KOPT-K1 (cell line): ENCODE measurements around the gene VAMP2.

Source experiments
- H3K27ac ChIP-seq: fragments of 200-600 bp; sonication (generic); 2 replicates; pipeline ENCODE4 v1.5.1; 2016; ENCODE audit warnings: antibody characterized with exemption, mild to moderate bottlenecking, low read depth, low read length; ENCODE audit not compliant: poor library complexity, severe bottlenecking
- H3K36me3 ChIP-seq: fragments of 200-600 bp; sonication (generic); 2 replicates; pipeline ENCODE4 v1.5.1; 2017; ENCODE audit warnings: antibody characterized with exemption, mild to moderate bottlenecking, low read length, moderate library complexity; ENCODE audit not compliant: insufficient read depth
- H3K9me3 ChIP-seq: fragments of 200-600 bp; sonication (generic); 2 replicates; pipeline ENCODE4 v1.5.1; 2017; ENCODE audit warnings: antibody characterized with exemption, low read length, mild to moderate bottlenecking; ENCODE audit not compliant: insufficient read depth, poor library complexity, severe bottlenecking

VAMP2 gene

DNA sequence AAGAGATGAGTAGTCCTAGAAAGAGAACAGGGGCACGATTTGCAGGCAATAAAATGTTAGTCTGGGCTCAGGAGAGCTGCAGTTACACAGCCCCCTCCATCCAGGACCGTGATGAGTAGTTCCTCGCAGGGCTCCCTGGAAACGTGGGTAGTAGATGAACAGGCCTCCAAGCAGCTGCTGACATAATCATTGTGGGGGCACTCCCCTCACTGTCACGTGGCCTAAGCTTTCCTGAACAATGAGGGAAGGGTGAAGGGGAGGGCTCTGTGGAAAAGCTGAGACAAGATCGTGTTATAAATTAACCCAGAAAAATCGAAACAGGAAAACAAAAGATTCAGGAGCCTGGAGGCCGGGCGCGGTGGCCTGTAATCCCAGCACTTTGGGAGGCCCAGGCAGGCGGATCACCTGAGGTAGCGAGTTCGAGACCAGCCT is 9.2 kb downstream of the VAMP2 start:
- Histone ChIP-seq H3K27ac (no peak overlapping the region), H3K36me3 (peaks cover 21% of the 10 kb centered on the region), H3K9me3 (no peaks in the 10 kb centered on the region)

DNA sequence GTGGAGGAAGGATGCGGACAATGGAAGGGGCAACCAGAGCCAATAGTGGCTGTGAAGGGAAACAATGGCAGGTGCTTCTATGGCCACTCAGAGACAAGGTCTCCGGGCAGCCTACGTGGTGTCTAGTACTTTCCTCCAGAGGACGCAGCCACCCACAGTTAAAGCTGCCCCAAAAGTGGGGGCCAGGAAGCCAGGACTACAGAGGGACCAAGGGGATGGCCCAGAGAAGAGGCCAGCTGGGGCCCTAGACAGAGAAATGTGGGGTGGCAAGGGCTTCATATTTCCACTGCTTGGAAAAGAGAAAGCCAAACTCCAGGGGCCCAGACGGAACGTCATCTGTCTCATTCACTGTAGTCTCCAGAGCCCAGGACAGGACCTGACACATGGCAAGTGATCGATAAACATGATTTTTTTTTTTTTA is 9.7 kb downstream of the VAMP2 start:
- Histone ChIP-seq H3K9me3 (no peaks in the 10 kb centered on the region), H3K36me3 (peaks cover 22% of the 10 kb centered on the region), H3K27ac (peak overlapping the region; percentile 71)

DNA sequence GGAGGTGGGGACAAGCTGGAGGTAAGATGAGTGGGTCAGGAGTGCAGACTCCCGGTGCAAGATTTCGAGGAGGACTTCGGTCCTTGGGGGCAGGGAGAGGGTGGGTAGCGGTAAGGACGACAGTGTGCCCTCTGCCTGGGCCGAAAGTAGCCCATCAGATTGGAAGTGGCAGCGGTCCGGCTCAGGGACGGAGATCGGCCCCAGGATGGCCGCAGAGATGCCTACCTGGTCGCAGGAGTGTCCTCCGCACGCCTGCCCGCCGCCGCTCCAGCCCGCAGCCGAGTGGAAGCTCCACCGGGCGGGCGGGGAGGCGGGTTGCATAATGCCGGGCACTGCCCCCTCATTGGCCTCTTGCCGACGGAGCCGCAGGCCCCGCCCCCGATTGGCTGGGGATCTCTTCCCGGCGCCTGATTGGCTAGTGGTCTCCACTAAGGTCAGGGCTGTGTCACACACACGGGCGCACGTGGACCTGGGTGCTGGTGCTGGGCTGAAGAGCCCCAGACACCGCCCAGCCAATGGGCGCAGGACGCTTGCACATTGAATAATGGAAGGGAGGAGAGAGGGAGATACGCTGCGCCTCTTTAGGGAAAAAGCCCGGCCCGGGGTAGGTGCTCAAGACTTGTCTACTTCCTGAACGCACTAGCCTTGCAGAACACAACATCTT is 10.5 kb downstream of the VAMP2 start, which contains the start of gene PER1:
TSS of gene PER1 (minus strand) at position 293 of the 664 bp plus-strand sequence. CDS start 1,698 bp downstream, outside the sequence.
- H3K27ac ChIP-seq, result peak within 1 kb of the TSS; percentile 71
- H3K9me3 ChIP-seq, result no peaks in the 10 kb centered on the region
- peaks cover 28% of the 10 kb centered on the region for H3K36me3 ChIP-seq

DNA sequence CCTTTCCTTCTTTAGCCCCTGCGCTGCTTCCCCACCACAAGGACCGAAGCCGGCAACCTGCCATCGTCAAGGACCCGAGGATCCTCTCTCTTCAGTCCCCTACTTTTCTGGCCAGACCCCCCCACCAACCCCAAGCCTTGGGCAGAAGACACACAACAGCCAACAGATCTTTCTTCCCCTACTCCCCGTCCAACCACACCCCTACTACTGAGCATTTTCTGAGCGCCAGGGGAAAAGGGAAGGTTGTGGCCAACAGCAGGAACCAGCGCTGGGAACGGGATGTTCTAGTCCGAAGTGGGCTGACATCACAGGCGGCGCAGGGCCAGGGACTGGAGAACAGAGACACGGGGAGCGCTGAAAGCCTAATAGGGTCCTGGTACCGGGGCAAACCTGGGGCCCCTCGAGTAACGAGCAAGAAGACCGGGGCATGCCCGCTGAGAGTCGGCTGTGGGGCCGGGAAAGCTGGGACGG is 11.1 kb downstream of the VAMP2 start:
- H3K27ac ChIP-seq, result peak overlapping the region; percentile 71
- H3K36me3 ChIP-seq, result peaks cover 33% of the 10 kb centered on the region
- no peaks in the 10 kb centered on the region for H3K9me3 ChIP-seq

DNA sequence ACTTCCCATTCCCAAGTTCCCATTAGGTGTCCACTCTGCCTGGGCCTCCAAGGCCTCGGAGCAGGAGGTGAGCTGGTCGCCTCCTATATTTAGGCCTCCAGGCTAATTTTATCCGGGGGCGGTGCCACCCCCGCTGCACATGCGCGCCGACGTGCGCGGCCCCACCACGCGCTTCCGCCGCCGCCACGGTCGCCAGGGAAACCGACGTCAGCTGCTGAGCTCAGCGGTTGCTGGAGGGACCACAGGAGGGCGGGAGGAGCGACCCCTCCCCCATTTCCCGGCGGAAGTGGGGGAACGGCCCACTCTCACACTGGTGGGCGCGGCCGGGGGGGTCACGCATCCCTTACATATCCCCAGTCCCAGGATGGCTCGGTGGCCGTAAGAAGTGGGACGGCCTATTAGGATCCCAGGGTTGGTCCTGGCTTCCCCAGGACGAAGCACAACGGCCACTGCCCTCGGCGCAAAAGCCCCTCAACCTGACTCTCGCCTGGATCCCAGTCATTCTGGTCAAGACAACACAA is 11.6 kb downstream of the VAMP2 start:
- Histone ChIP-seq H3K27ac (peak overlapping the region; percentile 71), H3K36me3 (peaks cover 38% of the 10 kb centered on the region), H3K9me3 (no peaks in the 10 kb centered on the region)

DNA sequence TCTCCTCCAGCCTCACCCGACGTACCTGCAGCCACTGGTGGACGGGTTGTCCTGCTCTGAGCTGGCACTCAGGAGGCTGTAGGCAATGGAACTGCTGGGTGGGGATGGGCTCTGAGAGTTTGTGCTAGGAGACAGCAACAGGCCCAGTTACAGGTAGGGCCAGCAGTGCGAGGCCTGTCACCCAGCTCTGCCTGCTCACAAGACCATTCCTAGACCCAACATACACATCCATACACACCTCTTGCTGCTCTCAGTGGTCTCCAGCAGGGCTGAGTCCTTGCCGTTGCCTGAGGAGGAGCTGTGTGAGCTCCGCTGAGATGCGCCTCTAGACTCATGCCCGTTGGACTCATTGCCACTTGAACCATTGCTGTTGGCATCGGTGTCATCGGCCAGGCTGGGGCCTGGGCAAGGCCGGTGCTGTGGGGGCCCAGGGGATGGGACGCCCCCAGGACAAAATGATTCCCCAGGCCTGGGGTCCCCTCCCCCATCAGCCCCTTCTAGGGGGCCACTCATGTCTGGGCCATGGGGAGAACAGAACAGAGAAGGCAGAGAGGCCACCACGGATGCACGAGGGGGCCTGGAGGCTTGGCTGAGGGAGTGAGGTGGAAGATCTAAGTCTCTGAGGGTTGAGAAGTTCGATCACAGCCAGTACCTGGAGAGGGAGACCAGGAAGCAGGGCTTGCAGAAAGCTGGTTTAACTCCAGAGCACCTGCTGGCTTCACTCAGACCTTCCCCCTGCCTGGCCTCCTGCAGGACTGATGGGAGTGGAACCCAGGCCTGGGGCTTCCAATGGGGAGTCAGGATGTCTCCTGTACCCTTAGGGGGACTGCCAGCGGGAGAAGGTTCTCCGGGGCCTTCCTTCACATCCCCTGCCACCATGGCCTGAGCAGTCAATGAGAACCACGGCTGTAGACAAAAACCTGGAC is 12.3 kb downstream of the VAMP2 start:
- Histone ChIP-seq H3K9me3 (no peaks in the 10 kb centered on the region), H3K27ac (peak overlapping the region; percentile 71), H3K36me3 (peaks cover 46% of the 10 kb centered on the region)

DNA sequence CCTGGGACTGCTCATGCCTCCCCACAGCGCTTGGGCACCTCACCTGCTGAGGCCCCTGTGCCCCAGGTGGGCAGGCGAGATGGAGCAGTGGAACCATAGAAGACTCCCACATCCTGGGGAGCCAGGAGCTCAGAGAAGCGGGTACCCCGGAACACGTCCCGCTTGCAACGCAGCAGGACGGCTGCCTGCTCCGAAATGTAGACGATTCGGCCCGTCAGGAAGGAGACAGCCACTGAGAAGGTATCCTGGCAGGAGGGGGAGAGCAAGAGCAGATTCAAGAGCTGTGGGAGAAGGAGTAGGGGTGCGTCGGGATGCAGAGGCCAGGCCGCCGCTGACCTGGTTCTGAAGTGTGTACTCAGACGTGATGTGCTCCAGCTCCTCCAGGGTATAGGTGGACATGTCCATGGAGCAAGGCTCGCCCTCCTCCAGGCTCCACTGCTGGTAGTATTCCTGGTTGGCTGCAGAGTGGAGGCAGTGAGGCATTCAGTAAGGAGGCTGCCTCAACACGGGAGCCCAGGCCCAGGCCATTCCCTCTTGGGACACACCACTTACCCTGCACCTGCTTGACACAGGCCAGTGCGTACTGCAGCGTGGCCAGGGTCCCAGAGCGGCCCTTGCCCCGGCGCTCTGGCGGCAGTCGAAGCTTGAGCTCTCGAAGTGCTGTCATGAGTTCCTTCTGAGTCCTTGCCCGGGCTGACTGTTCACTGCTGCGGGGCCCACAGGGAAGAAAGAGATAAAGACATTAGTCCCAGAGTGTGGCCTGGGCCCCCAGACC is 13.1 kb downstream of the VAMP2 start:
- Histone ChIP-seq H3K36me3 (peaks cover 54% of the 10 kb centered on the region), H3K27ac (no peak overlapping the region), H3K9me3 (no peaks in the 10 kb centered on the region)

DNA sequence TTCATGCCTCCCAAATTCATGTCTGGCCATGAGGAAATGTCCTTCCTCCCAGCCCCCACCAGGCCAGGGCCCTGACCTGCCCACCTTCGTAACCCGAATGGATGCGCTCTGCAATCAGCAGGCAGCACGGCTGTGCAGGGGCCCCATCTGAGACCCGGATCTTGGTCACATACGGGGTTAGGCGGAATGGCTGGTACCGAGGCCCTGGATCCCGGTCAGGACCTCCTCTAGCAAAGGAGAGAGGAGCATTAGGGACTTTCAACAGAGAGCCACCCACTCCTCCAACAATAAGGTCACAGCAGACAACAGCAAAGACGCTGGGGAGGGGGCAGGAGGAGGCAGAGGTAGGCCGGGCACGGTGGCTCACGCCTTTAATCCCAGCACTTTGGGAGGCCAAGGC is 14.2 kb downstream of the VAMP2 start:
- peaks cover 65% of the 10 kb centered on the region for H3K36me3 ChIP-seq
- no peak overlapping the region for H3K27ac ChIP-seq
- H3K9me3 ChIP-seq, result no peaks in the 10 kb centered on the region

DNA sequence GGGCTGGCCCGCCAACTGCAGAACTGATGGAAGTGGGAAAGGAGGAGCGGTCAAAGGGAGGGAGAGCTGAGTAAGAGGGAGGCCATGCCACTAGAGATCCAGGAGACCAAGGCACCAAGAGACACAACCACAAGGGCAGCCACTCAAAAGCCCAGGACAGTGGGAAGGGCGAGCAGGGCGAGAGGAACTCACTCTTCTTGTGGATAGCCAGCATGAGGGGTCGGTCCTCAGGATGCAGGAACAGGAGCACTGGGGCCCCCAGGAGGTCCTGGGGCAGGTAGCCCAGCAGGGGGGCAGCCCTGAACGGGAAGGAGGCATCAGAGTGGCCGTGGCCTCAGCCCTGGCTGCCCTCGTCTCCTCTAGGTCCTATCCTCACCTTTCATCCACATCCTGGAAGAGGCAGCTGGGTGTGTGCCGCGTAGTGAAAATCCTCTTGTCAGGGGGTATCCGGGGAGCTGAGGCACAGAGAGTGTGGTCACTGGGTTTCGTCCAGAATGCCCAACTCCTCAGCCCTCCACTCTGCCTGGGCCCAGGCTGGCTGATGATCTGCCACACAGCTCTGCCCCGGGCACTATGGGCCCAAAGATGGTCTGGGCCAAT is 14.8 kb downstream of the VAMP2 start:
- H3K36me3 ChIP-seq, result peaks cover 71% of the 10 kb centered on the region
- no peak overlapping the region for H3K27ac ChIP-seq
- no peaks in the 10 kb centered on the region for H3K9me3 ChIP-seq

DNA sequence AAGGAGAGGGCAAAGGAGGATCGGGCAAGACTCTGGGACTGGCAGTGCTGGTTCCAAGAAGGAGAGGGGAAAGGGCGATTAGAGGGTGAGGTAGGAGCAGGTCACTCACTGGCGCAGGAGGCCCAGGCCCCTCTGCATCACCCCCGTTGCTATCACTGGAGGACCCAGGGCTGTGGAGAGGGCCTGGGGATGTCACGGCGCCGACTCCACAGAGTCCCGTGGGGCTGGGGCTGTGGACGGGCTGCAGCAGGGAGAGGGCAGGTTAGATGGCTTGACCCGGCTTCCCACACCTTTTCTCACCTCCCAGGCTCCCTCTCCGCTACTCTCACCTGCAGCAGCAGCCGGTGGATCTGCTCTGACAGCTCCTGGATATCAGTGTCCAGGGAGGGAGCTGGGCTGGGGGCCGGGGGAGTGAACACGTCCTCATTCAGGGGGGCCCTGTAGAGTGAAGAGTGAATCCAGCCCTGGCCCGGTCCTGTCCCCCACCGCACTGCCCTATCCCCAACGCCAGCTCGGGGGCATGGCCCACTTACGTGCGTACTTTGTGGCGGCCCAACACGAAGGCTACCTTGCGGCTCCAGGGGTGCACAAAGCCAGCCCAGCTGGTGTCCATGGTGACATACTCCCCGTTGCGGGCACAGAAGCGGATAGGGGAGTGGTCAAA is 15.5 kb downstream of the VAMP2 start:
- Histone ChIP-seq H3K27ac (no peak overlapping the region), H3K36me3 (peaks cover 77% of the 10 kb centered on the region), H3K9me3 (no peaks in the 10 kb centered on the region)

DNA sequence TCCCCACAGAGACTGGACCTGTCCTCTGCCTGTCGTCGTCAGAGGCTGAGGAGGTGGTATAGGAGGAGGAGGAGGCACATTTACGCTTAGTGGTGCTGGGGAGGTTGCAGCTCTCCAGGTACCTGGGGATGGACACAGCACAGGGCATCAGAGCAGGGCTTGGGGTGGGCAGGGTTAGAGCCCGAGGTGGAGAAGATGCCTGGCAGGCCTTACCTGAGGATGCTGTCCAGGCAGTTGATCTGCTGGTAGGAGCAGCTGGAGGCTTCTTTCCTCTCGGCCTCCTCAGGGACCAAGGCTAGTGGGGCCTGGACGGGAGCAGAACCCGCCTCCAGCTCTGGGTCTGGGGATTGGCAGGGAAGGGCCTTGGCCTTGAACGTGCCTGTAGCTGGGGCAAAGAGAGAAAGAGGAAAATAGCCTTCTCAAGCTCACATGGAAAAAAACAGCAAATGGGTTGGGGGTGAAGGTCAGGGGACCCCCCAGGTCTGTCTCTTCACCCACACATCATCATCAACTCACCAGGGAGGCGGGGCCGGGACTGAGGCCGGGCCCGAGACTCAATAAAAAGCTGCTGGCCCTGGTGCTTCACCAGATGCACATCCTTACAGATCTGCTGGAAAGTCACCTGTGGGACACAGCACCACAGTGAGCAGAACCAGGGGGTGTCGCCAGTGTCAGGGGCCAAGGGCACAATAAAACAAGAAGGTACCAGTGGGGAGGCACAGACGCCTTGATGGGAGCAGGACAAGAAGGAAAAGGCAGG is 16.2 kb downstream of the VAMP2 start:
- Histone ChIP-seq H3K36me3 (peaks cover 84% of the 10 kb centered on the region), H3K9me3 (no peaks in the 10 kb centered on the region), H3K27ac (no peak overlapping the region)

DNA sequence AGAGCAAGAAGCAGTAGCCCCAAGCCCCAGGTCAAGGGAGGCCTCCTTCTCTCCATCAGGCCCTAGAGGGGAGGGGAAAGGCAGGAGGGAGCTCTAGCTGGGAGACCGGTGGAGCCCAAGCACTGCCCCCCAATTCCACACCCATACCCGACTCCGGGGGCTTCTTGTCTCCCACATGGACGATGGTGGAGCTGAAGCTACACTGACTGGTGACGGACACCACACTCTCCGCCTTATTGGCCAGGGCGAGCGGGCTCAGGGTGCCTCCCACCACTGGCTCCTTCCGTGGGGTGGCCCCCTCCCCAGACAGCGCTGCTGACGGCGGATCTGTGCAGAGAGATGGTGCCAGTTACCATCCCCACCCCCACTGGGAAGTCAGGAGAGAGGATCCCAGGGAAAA is 16.9 kb downstream of the VAMP2 start:
- Histone ChIP-seq H3K36me3 (peaks cover 92% of the 10 kb centered on the region), H3K27ac (no peak overlapping the region), H3K9me3 (no peaks in the 10 kb centered on the region)

DNA sequence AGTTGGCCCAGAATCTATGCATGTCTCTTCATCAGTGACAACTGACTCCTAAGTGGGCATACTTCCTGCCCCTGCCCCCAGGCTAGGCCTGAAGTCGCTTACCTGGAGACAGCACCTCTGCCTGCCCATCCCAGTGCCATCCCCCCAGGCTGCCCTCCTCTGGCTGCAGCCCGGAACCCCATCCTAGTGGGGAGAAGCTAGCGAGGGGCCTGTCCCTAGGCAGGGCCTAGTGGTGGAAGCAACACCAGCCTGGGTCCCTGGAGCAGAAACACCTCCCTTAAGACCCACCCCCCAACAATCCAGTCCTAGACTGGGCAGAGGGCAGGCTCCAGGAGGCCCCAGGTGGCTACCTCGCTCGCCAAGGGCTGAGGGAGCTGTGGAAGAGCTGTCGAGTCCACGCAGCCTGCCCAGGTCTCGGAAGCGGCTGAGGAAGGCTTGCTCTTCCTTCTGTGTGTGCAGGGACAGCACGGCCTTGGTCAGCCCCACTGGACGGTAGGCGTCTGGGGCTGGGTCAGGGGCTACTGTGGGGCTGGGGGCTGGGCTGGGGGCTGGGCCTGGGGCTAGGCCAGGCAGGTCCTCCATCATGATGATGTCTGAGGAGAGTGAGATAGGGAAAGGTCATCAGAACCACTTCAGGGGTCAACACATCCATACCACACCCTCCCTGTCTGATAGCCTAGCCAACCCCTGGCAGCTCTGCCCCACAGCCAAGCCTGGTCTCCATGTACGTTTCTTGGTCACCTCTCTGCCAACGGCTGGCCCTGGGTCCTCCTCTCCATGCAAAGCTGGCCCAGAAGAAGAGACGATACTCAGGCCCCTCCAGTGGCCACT is 18.1 kb downstream of the VAMP2 start:
- Histone ChIP-seq H3K9me3 (no peaks in the 10 kb centered on the region), H3K27ac (no peak overlapping the region), H3K36me3 (peaks cover 96% of the 10 kb centered on the region)
